ENCODE measurements around the gene RPF1. TPM values are rescaled to one million over a fixed set of nuclear protein-coding genes. Genes with fewer than 3 reads are reported as not detected.

Gene RPF1
- total and polyA plus RNA-seq, 4 donors = 13.5 to 16.8 (median 14.8) TPM

GRCh38 chr1:84540759-84541158, 61.7 kb downstream of the RPF1 start (continued):
- TF ChIP-seq REST (IDR thresholded peaks at IDR 0.05) = no peak
- TF ChIP-seq YY1 (IDR thresholded peaks at IDR 0.05) = no peak
- no peak for TF ChIP-seq SP1 (IDR thresholded peaks at IDR 0.05)

- no peak for TF ChIP-seq REST (IDR thresholded peaks at IDR 0.05)
- TF ChIP-seq FOXA1 (IDR thresholded peaks at IDR 0.05) = no peak
- TF ChIP-seq RAD21 (IDR thresholded peaks at IDR 0.05) = peak; percentile 66 to 69
- no peak for TF ChIP-seq TAF1 (conservative IDR thresholded peaks at IDR 0.05)
- TF ChIP-seq ATF3 (IDR thresholded peaks at IDR 0.05) = no peak
- TF ChIP-seq HNF4A (conservative IDR thresholded peaks at IDR 0.05) = no peak
- TF ChIP-seq CTCF (IDR thresholded peaks at IDR 0.05; ENCODE audit: low read depth, low read length, missing input control) = peak; percentile 9
- TF ChIP-seq FOXA2 (IDR thresholded peaks at IDR 0.05) = no peak
- no peak for TF ChIP-seq SP1 (IDR thresholded peaks at IDR 0.05)
- no peak for TF ChIP-seq ZBTB33 (IDR thresholded peaks at IDR 0.05)
- TF ChIP-seq YY1 (IDR thresholded peaks at IDR 0.05) = no peak
- TF ChIP-seq HNF4G (IDR thresholded peaks at IDR 0.05) = no peak
- Histone ChIP-seq H3K4me3 (ENCODE audit: low read depth in 1 of 3, low read length in 3 of 3) (no peak overlapping the region), H3K9me3 (ENCODE audit: control insufficient read depth in 4 of 4, low read length in 3 of 4) (no peaks in the 10 kb centered on the region), H3K27ac (ENCODE audit: low read depth in 1 of 2, low read length in 2 of 2) (no peak overlapping the region), H3K9ac (ENCODE audit: low read depth in 1 of 2, low read length in 2 of 2) (no peak overlapping the region), H3K4me1 (ENCODE audit: control insufficient read depth in 4 of 4, insufficient read depth in 4 of 4, low read length in 3 of 4) (no peaks in the 10 kb centered on the region), H3K36me3 (ENCODE audit: control insufficient read depth in 4 of 4, insufficient read depth in 3 of 4, low read depth in 1 of 4, low read length in 3 of 4) (peaks cover 0 to 12% (median 3%) of the 10 kb centered on the region in 4 donors), H3K27me3 (ENCODE audit: control insufficient read depth in 4 of 4, insufficient read depth in 4 of 4, low read length in 3 of 4) (no peaks in the 10 kb centered on the region)
- WGBS = 92% methylated on average over 4 of the region's 4 CpGs
- DNase-seq (ENCODE audit: low spot score) = no peak
Measured at GRCh38 chr1:84541679-84542078, 62.6 kb downstream of the RPF1 start.

Other genes starting within 250 kb of the RPF1 start
- gene SAMD13, start 177.6 kb upstream of the RPF1 start, total RNA-seq = under 1 TPM; 0.17 to 0.61 TPM
- gene SAMD13, start 177.6 kb upstream of the RPF1 start, polyA plus RNA-seq = under 1 TPM in 1 of 2 donors, not detected in 1; 0.17 TPM
- not detected for gene DNASE2B, start 80.8 kb upstream of the RPF1 start, total RNA-seq
- gene DNASE2B, start 80.8 kb upstream of the RPF1 start, polyA plus RNA-seq = not detected
- gene SPATA1, start 27.1 kb downstream of the RPF1 start, total RNA-seq = under 1 TPM; 0.33 to 0.75 TPM
- 1 to 10 TPM in 1 of 2 donors, under 1 TPM in 1; 0.06 to 2.2 TPM for gene SPATA1, start 27.1 kb downstream of the RPF1 start, polyA plus RNA-seq
- 10 to 100 TPM; 11.4 to 28.8 TPM for gene GNG5, start 27.3 kb downstream of the RPF1 start, total RNA-seq
- gene GNG5, start 27.3 kb downstream of the RPF1 start, polyA plus RNA-seq = 100 to 1,000 TPM in 1 of 2 donors, 10 to 100 TPM in 1; 77.8 to 229 TPM
- gene CTBS, start 95.2 kb downstream of the RPF1 start, total RNA-seq = 10 to 100 TPM in 1 of 2 donors, 1 to 10 TPM in 1; 8.5 to 16.4 TPM
- 10 to 100 TPM; 23.4 to 26.9 TPM for gene CTBS, start 95.2 kb downstream of the RPF1 start, polyA plus RNA-seq
- 10 to 100 TPM in 1 of 2 donors, 1 to 10 TPM in 1; 8.5 to 21.8 TPM for gene SSX2IP, start 211.2 kb downstream of the RPF1 start, total RNA-seq
- 1 to 10 TPM; 3.7 to 4.3 TPM for gene SSX2IP, start 211.2 kb downstream of the RPF1 start, polyA plus RNA-seq